ENCODE measurements around the gene AUTS2.

AUTS2 gene

GRCh38 chr7:70383066-70383782 lies 784.9 kb downstream of the AUTS2 start:
- no peak for DNase-seq (ENCODE audit: low read depth in 2 of 2)

- no peak for DNase-seq (ENCODE audit: low read depth in 2 of 2)
Measured at GRCh38 chr7:70384024-70384423, 785.7 kb downstream of the AUTS2 start.

- no peak for DNase-seq (ENCODE audit: low read depth in 2 of 2)
Measured at GRCh38 chr7:70384891-70385290, 786.6 kb downstream of the AUTS2 start.

GRCh38 chr7:70387217-70387616 lies 788.9 kb downstream of the AUTS2 start:
- DNase-seq (ENCODE audit: low read depth in 2 of 2), result no peak

GRCh38 chr7:70389531-70390151 lies 791.4 kb downstream of the AUTS2 start:
- DNase-seq (ENCODE audit: low read depth in 2 of 2), result no peak

- DNase-seq (ENCODE audit: low read depth in 2 of 2), result no peak
Measured at GRCh38 chr7:70390251-70390650, 792.0 kb downstream of the AUTS2 start.

GRCh38 chr7:70392256-70392876 lies 794.1 kb downstream of the AUTS2 start:
- no peak for DNase-seq (ENCODE audit: low read depth in 2 of 2)

- DNase-seq (ENCODE audit: low read depth in 2 of 2), result no peak
Measured at GRCh38 chr7:70392877-70393435, 794.7 kb downstream of the AUTS2 start.

- DNase-seq (ENCODE audit: low read depth in 2 of 2), result no peak
Measured at GRCh38 chr7:70393956-70394355, 795.7 kb downstream of the AUTS2 start.

GRCh38 chr7:70400829-70401380 lies 802.6 kb downstream of the AUTS2 start:
- no peak for DNase-seq (ENCODE audit: low read depth in 2 of 2)

- no peak for DNase-seq (ENCODE audit: low read depth in 2 of 2)
Measured at GRCh38 chr7:70402069-70402468, 803.8 kb downstream of the AUTS2 start.

- DNase-seq (ENCODE audit: low read depth in 2 of 2), result no peak
Measured at GRCh38 chr7:70405241-70405640, 807.0 kb downstream of the AUTS2 start.

- DNase-seq (ENCODE audit: low read depth in 2 of 2), result no peak
Measured at GRCh38 chr7:70406186-70406949, 808.1 kb downstream of the AUTS2 start.

GRCh38 chr7:70406950-70407209 lies 808.6 kb downstream of the AUTS2 start:
- DNase-seq (ENCODE audit: low read depth in 2 of 2), result no peak

GRCh38 chr7:70408477-70408876 lies 810.2 kb downstream of the AUTS2 start:
- DNase-seq (ENCODE audit: low read depth in 2 of 2), result no peak

GRCh38 chr7:70408891-70409290 lies 810.6 kb downstream of the AUTS2 start:
- no peak for DNase-seq (ENCODE audit: low read depth in 2 of 2)

- no peak for DNase-seq (ENCODE audit: low read depth in 2 of 2)
Measured at GRCh38 chr7:70410134-70410750, 812.0 kb downstream of the AUTS2 start.

- no peak for DNase-seq (ENCODE audit: low read depth in 2 of 2)
Measured at GRCh38 chr7:70414368-70414767, 816.1 kb downstream of the AUTS2 start.

GRCh38 chr7:70415179-70415972 lies 817.1 kb downstream of the AUTS2 start:
- no peak for DNase-seq (ENCODE audit: low read depth in 2 of 2)

GRCh38 chr7:70416347-70416985 lies 818.2 kb downstream of the AUTS2 start:
- no peak for DNase-seq (ENCODE audit: low read depth in 2 of 2)
